Spleen (tissue), 11 donors: ENCODE measurements around the gene INTS15. TPM values are rescaled to one million over a fixed set of nuclear protein-coding genes. Genes with fewer than 3 reads are reported as not detected.
"Not testable (repeated sequence)": the region's sequence is repeated elsewhere in the genome, so short reads cannot be mapped to it uniquely, and the experiment has no call there.

Source experiments
- DNase-seq: peaks from one replicate; pipeline ENCODE4 v3.0.0-alpha.2; 2020
- H3K27ac ChIP-seq, 8 donors: fragments of 200-600 bp; sonication (generic) in 7 of 8; 1 replicate in 4 of 8; 2 replicates in 4 of 8; pipeline versions ENCODE4 v1.5.0 to v1.8.0; 2016 to 2021; ENCODE audit warnings: inconsistent platforms in 4 of 8, mild to moderate bottlenecking in 4 of 8, moderate library complexity in 1 of 8
- H3K27me3 ChIP-seq, 7 donors: fragments of 200-600 bp; sonication (generic) in 6 of 7; replicated peaks in 1 of 7; 1 replicate in 4 of 7; 2 replicates in 3 of 7; pipeline versions ENCODE4 v1.5.0 to v1.8.0; 2016 to 2021; ENCODE audit warnings: inconsistent platforms in 3 of 7, mild to moderate bottlenecking in 1 of 7
- H3K36me3 ChIP-seq, 6 donors: fragments of 200-600 bp; sonication (generic) in 5 of 6; 1 replicate in 4 of 6; 2 replicates in 2 of 6; pipeline versions ENCODE4 v1.5.0 to v1.8.0; 2016 to 2021; ENCODE audit warnings: inconsistent platforms in 2 of 6
- H3K4me1 ChIP-seq, 6 donors: fragments of 200-600 bp; sonication (generic) in 5 of 6; 1 replicate in 3 of 6; 2 replicates in 3 of 6; pipeline versions ENCODE4 v1.5.0 to v1.8.0; 2016 to 2021; ENCODE audit warnings: inconsistent platforms in 3 of 6
- H3K4me3 ChIP-seq, 8 donors: fragments of 200-600 bp; sonication (generic) in 7 of 8; 1 replicate in 4 of 8; 2 replicates in 4 of 8; pipeline versions ENCODE4 v1.5.0 to v1.8.0; 2016 to 2021; ENCODE audit warnings: inconsistent platforms in 4 of 8, mild to moderate bottlenecking in 4 of 8, moderate library complexity in 2 of 8
- H3K9me3 ChIP-seq, 8 donors: fragments of 200-600 bp; sonication (generic) in 7 of 8; 1 replicate in 4 of 8; 2 replicates in 4 of 8; pipeline versions ENCODE4 v1.5.0 to v1.8.0; 2016 to 2021; ENCODE audit warnings: inconsistent platforms in 4 of 8
- CTCF ChIP-seq, 11 experiments: fragments of 200-600 bp in 7 of 11; fragments of 450-650 bp in 4 of 11; sonication (generic) in 4 of 11; IDR thresholded peaks in 8 of 11; conservative IDR thresholded peaks in 3 of 11; 1 replicate in 7 of 11; 2 replicates in 4 of 11; pipeline versions ENCODE4 v1.4.0 to v1.8.0; 2016 to 2021; ENCODE audit warnings: antibody characterized with exemption in 11 of 11, inconsistent platforms in 4 of 11, mild to moderate bottlenecking in 1 of 11
- POLR2A ChIP-seq, 3 donors: fragments of 450-650 bp; IDR thresholded peaks; one replicate each; pipeline ENCODE4 v1.5.1; 2017; ENCODE audit warnings: antibody characterized with exemption in 3 of 3, mild to moderate bottlenecking in 1 of 3
- POLR2AphosphoS5 ChIP-seq, 3 donors: sonication (generic); formaldehyde crosslinking; IDR thresholded peaks; one replicate each; pipeline ENCODE4 v1.5.1; 2017; ENCODE audit warnings: antibody characterized with exemption in 3 of 3
- WGBS, 5 donors: extraction: QIAGEN DNeasy Blood & Tissue Kit in 3 of 5; methylation state at CpG; one replicate each; pipeline versions ENCODE4 v1.1.5 to v1.1.7; 2013 to 2018; 5-methylcytosine and 5-hydroxymethylcytosine counted together
- intact Hi-C: fragments of 100-400 bp; cut with DNase I; formaldehyde crosslinking; loops from one replicate; pipeline ENCODE4 v1.15.0; 2023; ENCODE audit warnings: low total_unique reads
- polyA plus RNA-seq, 3 donors: library from polyadenylated mRNA; stranded (reverse); fragments of 200-250 nt; gene quantifications; one replicate each; pipeline ENCODE4 v1.2.1, GENCODE V29; 2013
- total RNA-seq, 7 donors: library from RNA; depleted of rRNA in 3 of 7; stranded (reverse); fragments of >200 nt in 3 of 7; fragmentation: NEBNext Ultra II Directional in 4 of 7; extraction: Animal tissue kit (Norgen Biotek cat#: 25700) in 4 of 7; gene quantifications; one replicate each; pipeline versions ENCODE4 v1.1.0 to v1.2.1, GENCODE V29; 2016 to 2021
- donor health status: healthy with polysubstance abuse.
- donor health status: DM: no; HTN: no; CAD: no; lungs with moderate emphysema.
- donor health status: DM: no; HTN: no; CAD: no.
- donor health status: Bipolar disorder and iron deficiency.
- donor health status: healthy.
- donor health status: DM: no; HTN: no; CAD: no.
- donor health status: DM: yes; HTN: yes; CAD: no.

The INTS15 gene
- total and polyA plus RNA-seq, 10 donors, result 14.3 to 43.9 (median 33.6) TPM

GRCh38 chr7:6577369-6578113, 12.3 kb upstream of the INTS15 start, which contains the start of gene ZDHHC4:
ZDHHC4 (plus strand) TSS chr7:6577454; CDS start chr7:6580562, 3,108 bp downstream.
- WGBS, 5 donors, result 19 to 24% (median 20%) methylated on average over 43 to 51 of the region's 51 CpGs

GRCh38 chr7:6578114-6579084, 11.4 kb upstream of the INTS15 start:
- H3K36me3 ChIP-seq, result peaks cover 0 to 44% (median 32%) of the 10 kb centered on the region in 6 donors
- H3K27ac ChIP-seq, result peak overlapping the region; percentile 89 to 98 (median 92)
- 92 to 97% (median 95%) methylated on average over 18 of the region's 18 CpGs for WGBS, 5 donors
- peak overlapping the region in 5 of 8 donors; percentile 50 to 84 (median 60) for H3K4me3 ChIP-seq
- no peak for DNase-seq
- TF ChIP-seq POLR2AphosphoS5 (IDR thresholded peaks at IDR 0.05) (no peak), POLR2A (IDR thresholded peaks at IDR 0.05) (no peak), CTCF (IDR thresholded peaks at IDR 0.05 in 8 of 11, conservative IDR thresholded peaks at IDR 0.05 in 3 of 11) (no peak)
- H3K4me1 ChIP-seq, result peaks cover 0 to 37% (median 16%) of the 10 kb centered on the region in 6 donors
- H3K9me3 ChIP-seq, result no peaks in the 10 kb centered on the region
- intact Hi-C loops, result no loop called here
- H3K27me3 ChIP-seq, result no peaks in the 10 kb centered on the region

More at GRCh38 chr7:6577369-6578113, 12.3 kb upstream of the INTS15 start, which contains the start of gene ZDHHC4:
- H3K4me1 ChIP-seq, result peaks cover 0 to 37% (median 16%) of the 10 kb centered on the region in 6 donors
- H3K27me3 ChIP-seq, result no peaks in the 10 kb centered on the region
- DNase-seq, result peak; percentile 96
- TF ChIP-seq POLR2AphosphoS5 (IDR thresholded peaks at IDR 0.05) (peak; percentile 97 to 98 (median 97)), POLR2A (IDR thresholded peaks at IDR 0.05) (peak; percentile 62 to 90 (median 81)), CTCF (IDR thresholded peaks at IDR 0.05 in 8 of 11, conservative IDR thresholded peaks at IDR 0.05 in 3 of 11) (peak in 1 of 11 experiments; percentile 26)
- H3K4me3 ChIP-seq, result peak within 1 kb of the TSS; percentile 26 to 84 (median 56)
- intact Hi-C loops, result no loop called here
- H3K27ac ChIP-seq, result peak within 1 kb of the TSS; percentile 89 to 98 (median 92)
- H3K9me3 ChIP-seq, result no peaks in the 10 kb centered on the region
- H3K36me3 ChIP-seq, result peaks cover 0 to 35% (median 23%) of the 10 kb centered on the region in 6 donors

DNA sequence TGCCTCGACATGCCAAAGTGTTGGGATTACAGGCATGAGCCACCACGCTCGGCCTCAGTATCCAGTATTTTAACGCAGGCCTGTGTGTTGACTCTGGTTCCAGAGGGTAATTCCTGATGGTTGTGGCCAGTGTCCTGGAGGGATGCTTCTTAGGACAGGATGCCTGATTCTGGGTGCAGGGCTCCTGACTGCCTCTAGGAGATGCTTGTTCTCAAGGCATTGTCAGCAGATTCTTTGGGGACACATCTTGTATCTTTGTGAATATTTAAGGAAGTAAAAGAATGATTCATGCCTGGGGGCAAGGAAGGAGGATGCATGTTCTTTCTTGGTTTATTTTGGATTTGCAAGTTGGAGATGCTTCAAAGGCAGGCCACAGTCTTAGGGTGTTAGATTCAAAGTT, 10.4 kb upstream of the INTS15 start:
- Histone ChIP-seq H3K4me3 (no peak overlapping the region), H3K9me3 (no peaks in the 10 kb centered on the region), H3K27me3 (no peaks in the 10 kb centered on the region), H3K36me3 (peaks cover 0 to 54% (median 39%) of the 10 kb centered on the region in 6 donors), H3K4me1 (peaks cover 0 to 37% (median 16%) of the 10 kb centered on the region in 6 donors), H3K27ac (no peak overlapping the region)
- 84 to 100% (median 98%) methylated on average over 4 of the region's 4 CpGs for WGBS, 5 donors
- DNase-seq, result no peak
- intact Hi-C loops, result no loop called here
- TF ChIP-seq POLR2AphosphoS5 (IDR thresholded peaks at IDR 0.05) (no peak), POLR2A (IDR thresholded peaks at IDR 0.05) (no peak), CTCF (IDR thresholded peaks at IDR 0.05 in 8 of 11, conservative IDR thresholded peaks at IDR 0.05 in 3 of 11) (no peak)

- H3K27ac ChIP-seq, H3K9me3 ChIP-seq, H3K27me3 ChIP-seq, DNase-seq, H3K4me3 ChIP-seq: not testable (repeated sequence)
- Histone ChIP-seq H3K36me3 (peaks cover 0 to 84% (median 54%) of the 10 kb centered on the region in 6 donors), H3K4me1 (peaks cover 1 to 22% (median 13%) of the 10 kb centered on the region in 6 donors)
- intact Hi-C loops, result loop anchor here (10.0 kb wide), 1 partner anchor 71 kb away; no protein-coding TSS in a partner anchor
- 89 to 95% (median 91%) methylated on average over 8 of the region's 8 CpGs for WGBS, 5 donors
These were observed 3.9 kb upstream of the INTS15 start for GRCh38 chr7:6585746-6586432.
